Activated naive CD8-positive, alpha-beta T cell treated with anti-CD3 and anti-CD28 coated beads for 36 hours (primary cell): ENCODE results near the gene NAPSA. TPM values are rescaled to one million over a fixed set of nuclear protein-coding genes. Genes with fewer than 3 reads are reported as not detected.

Experiments used
- DNase-seq: peaks from one replicate; pipeline ENCODE4 v3.0.0; 2021
- H3K27ac Mint-ChIP-seq: one replicate; pipeline ENCODE4 v1.8.0; 2022; ENCODE audit warnings: mild to moderate bottlenecking, moderate library complexity, mixed read lengths
- H3K27me3 Mint-ChIP-seq: one replicate; pipeline ENCODE4 v1.8.0; 2022; ENCODE audit warnings: mild to moderate bottlenecking, mixed read lengths
- H3K36me3 Mint-ChIP-seq: one replicate; pipeline ENCODE4 v1.8.0; 2021; ENCODE audit warnings: mild to moderate bottlenecking, mixed read lengths
- H3K4me1 Mint-ChIP-seq: one replicate; pipeline ENCODE4 v1.8.0; 2021; ENCODE audit warnings: mixed read lengths
- H3K4me3 Mint-ChIP-seq: one replicate; pipeline ENCODE4 v1.8.0; 2022; ENCODE audit warnings: mild to moderate bottlenecking, moderate library complexity, mixed read lengths
- H3K9me3 Mint-ChIP-seq: one replicate; pipeline ENCODE4 v1.8.0; 2022; ENCODE audit warnings: mixed read lengths
- total RNA-seq, 2 experiments: library from RNA; stranded (reverse); gene quantifications; one replicate each; pipeline ENCODE4 v1.2.3, GENCODE V29; 2021

NAPSA gene
- total RNA-seq, 2 experiments from 2014 or later, result 16.1 to 18.1 TPM

DNA sequence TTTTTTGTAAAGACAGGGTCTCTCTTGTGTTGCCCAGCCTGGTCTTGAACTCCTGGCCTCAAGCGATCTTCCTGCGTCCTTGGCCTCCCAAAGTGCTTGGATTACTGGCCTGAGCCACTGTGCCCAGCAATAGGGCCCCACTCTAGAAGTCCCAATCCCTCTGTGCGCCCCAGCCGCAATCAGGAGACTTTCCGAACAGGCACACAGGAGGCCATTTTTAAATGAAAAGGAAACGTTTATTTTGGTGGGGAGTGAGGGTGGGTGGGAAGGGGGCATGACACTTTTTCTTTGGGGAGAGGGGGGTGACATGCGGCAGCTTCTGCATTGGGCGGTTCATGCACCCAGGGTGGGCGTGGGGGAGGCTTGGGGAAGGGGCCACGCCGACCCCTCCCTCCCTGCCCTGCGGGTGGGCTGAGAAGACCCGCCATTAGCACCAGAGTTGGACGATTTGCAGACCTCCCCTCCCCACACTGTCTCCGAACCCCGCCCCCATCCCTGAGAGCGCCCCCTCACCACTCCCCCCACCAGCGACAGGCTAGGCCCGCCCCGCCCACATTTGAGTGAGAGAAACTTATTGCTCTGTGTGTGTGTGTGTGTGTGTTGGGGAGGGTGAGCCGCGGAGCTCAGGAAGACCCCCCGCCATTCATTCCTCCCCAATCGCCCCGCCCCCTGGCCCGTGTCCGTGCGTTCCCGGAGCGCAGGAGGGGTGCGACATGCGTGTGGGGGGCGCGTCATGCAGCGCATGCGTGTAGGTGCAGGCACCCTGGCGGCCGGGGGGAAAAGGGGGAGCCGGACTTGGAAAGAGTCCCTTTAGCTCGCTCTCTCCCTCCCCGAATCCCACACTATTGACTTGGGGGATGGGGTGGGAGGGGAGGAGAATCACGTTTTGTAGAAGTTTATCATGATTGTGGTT lies 53.5 kb downstream of the NAPSA start:
- Mint-ChIP-seq H3K9me3 (peaks cover 3% of the 10 kb centered on the region), H3K36me3 (no peaks in the 10 kb centered on the region), H3K4me1 (peaks cover 14% of the 10 kb centered on the region), H3K4me3 (no peak overlapping the region), H3K27me3 (peaks cover 92% of the 10 kb centered on the region), H3K27ac (no peak overlapping the region)
- DNase-seq, result no peak

DNA sequence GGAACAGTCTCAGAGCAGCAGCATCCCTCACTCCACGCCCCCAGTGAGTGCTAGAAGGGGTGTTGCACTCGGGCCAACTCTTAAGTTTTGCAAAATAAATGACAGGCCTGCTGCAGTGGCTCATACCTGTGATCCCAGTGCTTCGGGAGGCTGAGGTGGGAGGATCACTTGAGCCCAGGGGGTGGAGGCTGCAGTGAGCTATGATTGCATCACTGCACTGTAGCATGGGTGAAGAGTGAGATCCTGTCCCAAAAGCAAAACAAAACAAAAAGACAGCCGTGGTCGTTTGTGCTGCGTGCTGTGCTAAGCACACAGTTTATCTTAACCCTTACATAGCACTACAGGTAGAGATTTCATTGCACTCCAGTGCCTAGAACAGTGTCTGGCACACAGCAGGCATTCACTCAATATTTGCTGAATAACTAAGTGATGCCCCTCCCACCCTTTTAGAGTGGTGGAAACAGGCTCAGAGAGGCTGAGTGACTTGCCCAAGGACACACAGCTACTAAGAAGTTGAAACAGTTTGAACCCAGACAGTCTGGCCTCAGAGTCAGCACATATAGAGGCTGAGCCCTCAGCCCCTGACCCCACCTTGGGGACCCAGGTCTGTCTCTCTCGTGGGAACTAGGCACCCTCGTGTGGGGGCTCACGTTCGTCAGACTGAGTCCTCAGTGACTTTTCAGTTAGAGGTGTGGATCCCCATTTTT lies 54.5 kb downstream of the NAPSA start:
- Mint-ChIP-seq H3K9me3 (peaks cover 3% of the 10 kb centered on the region), H3K4me1 (peaks cover 10% of the 10 kb centered on the region), H3K4me3 (no peak overlapping the region), H3K27me3 (peaks cover 90% of the 10 kb centered on the region), H3K36me3 (no peaks in the 10 kb centered on the region), H3K27ac (no peak overlapping the region)
- DNase-seq, result no peak

DNA sequence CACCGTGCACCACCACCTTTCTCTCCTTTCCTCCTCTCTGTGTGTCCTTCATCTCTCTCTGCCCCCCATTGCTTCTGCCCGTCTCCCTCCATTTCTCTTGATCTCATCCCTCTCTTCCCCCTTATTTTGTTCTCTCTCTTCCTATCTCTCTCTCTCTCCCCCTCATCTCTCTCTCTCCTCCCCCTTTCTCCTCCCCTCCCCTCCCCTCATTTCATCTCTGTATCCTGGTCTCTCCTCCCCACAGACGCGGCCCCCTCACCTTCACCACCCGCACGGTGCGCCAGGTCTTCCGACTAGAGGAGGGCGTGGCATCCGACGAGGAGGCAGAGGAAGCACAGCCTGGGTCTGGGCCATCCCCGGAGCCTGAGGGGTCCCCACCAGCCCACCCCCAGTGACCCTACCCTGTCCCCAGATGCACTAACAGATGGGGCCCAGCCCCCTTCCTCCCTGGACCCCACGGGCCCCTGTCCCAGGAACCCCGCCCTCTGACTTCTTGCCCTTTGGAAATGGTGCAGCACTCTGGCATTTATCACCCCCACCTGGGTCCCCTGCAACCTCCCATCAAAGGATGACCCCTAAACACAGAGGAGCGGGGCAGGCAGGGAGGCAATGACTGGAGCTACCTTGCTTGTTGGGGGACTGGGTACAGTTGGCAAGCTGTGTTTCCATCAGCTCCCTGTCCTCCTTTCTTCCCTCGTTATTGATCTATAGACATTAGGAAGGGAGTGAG lies 55.9 kb downstream of the NAPSA start:
- Mint-ChIP-seq H3K9me3 (peaks cover 3% of the 10 kb centered on the region), H3K4me3 (no peak overlapping the region), H3K27ac (no peak overlapping the region), H3K36me3 (no peaks in the 10 kb centered on the region), H3K27me3 (peaks cover 86% of the 10 kb centered on the region), H3K4me1 (peaks cover 3% of the 10 kb centered on the region)
- no peak for DNase-seq

DNA sequence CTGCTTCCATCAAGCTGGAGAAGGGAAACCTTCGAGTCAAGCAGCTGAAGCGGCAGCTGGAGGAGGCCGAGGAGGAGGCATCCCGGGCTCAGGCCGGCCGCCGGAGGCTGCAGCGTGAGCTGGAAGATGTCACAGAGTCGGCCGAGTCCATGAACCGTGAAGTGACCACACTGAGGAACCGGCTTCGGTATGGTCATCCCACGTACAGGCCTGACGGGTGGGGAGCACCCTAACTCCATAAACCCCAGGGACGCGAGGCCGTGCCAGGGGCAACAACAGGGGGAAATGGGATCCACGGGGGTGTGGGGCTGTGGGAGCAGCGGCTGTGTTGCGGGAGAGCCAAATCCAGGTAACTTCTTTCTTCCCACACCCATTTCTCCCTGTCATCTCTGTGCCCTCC lies 56.4 kb downstream of the NAPSA start:
- peaks cover 3% of the 10 kb centered on the region for H3K4me1 Mint-ChIP-seq
- H3K36me3 Mint-ChIP-seq, result no peaks in the 10 kb centered on the region
- peaks cover 3% of the 10 kb centered on the region for H3K9me3 Mint-ChIP-seq
- no peak overlapping the region for H3K4me3 Mint-ChIP-seq
- peaks cover 81% of the 10 kb centered on the region for H3K27me3 Mint-ChIP-seq
- H3K27ac Mint-ChIP-seq, result no peak overlapping the region
- DNase-seq, result no peak

Other genes with a start within 250 kb of the NAPSA start
- not detected for gene IZUMO2, start 202.4 kb downstream of the NAPSA start, total RNA-seq
- gene MYH14, start 162.0 kb downstream of the NAPSA start, total RNA-seq, result not detected
- gene KCNC3, start 36.3 kb downstream of the NAPSA start, total RNA-seq, result under 1 TPM; 0.56 to 0.64 TPM
- gene NR1H2, start 10.8 kb upstream of the NAPSA start, total RNA-seq, result 10 to 100 TPM; 49.6 TPM
- gene POLD1, start 18.7 kb upstream of the NAPSA start, total RNA-seq, result 100 to 1,000 TPM; 191 to 196 TPM
- gene SPIB, start 53.3 kb upstream of the NAPSA start, total RNA-seq, result 1 to 10 TPM; 1.6 TPM
- gene MYBPC2, start 67.3 kb upstream of the NAPSA start, total RNA-seq, result under 1 TPM; 0.12 to 0.45 TPM
- gene EMC10, start 110.9 kb upstream of the NAPSA start, total RNA-seq, result 10 to 100 TPM; 49.7 to 50.1 TPM
- under 1 TPM; 0.52 to 0.90 TPM for gene GARIN5A, start 111.2 kb upstream of the NAPSA start, total RNA-seq
- 10 to 100 TPM; 26.2 to 27.0 TPM for gene JOSD2, start 145.6 kb upstream of the NAPSA start, total RNA-seq
- not detected for gene ASPDH, start 148.3 kb upstream of the NAPSA start, total RNA-seq
- gene LRRC4B, start 202.8 kb upstream of the NAPSA start, total RNA-seq, result not detected